Renal cortical epithelial cell (primary cell): ENCODE data around the gene ARMH1. TPM values are rescaled to one million over a fixed set of nuclear protein-coding genes. Genes with fewer than 3 reads are reported as not detected.

ENCODE experiments used
- DNase-seq: peaks from one replicate; pipeline ENCODE4 v3.0.0-alpha.2; 2011; ENCODE audit warnings: low read depth
- total RNA-seq: library from RNA; depleted of rRNA; stranded (reverse); fragments of >200 nt; gene quantifications from 2 replicates; pipeline ENCODE4 v1.2.3, GENCODE V29; 2014

The ARMH1 gene
- total RNA-seq, 1 donor from 2014 or later, result 6.7 TPM

DNA sequence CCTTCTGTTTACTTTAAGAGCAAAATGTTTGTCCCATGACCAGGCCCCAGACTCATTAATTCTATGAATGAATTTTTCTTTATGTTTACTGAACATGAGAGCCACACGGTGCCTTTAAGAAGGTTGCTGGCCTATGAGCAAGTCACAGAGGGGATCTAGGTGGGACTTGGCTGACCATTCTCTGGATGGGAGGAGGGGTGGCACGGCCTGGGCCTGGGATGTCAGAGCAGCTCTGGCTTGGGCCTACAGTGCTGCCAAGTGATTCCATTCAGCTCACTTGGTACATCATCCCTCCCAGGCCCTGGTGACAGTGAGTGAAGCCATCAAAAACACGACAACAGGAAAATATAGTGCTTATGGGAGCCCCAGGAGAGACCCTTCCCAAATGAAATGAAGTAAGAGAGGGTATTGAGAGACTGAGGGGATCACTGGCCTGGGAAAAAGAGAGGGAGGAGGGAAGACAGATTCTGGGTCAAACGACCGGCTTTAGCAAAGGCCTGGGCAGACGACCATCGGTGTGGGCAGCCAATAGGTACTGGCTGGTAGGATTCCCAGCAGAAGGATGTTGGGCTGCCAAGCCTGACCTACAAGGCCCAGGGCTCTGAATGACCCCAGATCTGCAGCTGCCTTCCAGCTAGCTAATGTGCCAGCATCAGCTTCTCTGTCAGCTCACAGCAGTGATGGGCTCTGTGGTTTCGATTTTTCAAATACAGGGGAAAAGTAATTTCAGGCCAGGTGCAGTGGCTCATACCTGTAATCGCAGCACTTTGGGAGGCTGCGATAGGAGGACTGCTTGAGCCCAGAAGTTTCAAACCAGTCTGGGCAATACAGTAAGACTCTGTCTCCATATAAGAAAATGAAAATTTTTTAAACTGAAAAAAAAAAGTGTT lies 3.5 kb upstream of the ARMH1 start:
- no peak for DNase-seq

- peak; percentile 94 for DNase-seq
Observed at GRCh38 chr1:44672254-44672955, 2.1 kb upstream of the ARMH1 start.

- no peak for DNase-seq
Observed at GRCh38 chr1:44672961-44673674, 1.4 kb upstream of the ARMH1 start.

- no peak for DNase-seq
Observed at GRCh38 chr1:44673675-44674112, 820 bp upstream of the ARMH1 start.

DNA sequence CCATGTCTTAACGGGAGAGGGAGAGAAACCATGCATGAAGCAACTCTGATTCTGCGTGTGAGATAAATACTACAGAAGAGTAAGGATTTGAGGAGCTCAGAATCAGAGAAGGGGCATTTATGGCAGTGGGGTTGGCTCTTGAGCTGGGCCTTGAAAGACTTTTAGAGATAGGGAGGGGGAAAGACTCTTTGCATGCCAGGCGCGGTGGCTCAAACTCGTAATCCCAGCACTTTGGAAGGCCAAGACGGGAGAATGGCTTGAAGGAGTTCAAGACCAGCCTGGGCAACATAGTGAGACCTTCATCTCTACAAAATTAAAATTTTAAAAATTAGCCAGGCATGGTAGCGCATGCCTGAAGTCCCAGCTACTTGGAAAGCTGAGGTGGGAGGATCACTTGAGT lies 672 bp downstream of the ARMH1 start:
- DNase-seq, result no peak

- peak; percentile 83 for DNase-seq
Observed at GRCh38 chr1:44676484-44677200, 2.1 kb downstream of the ARMH1 start.

DNA sequence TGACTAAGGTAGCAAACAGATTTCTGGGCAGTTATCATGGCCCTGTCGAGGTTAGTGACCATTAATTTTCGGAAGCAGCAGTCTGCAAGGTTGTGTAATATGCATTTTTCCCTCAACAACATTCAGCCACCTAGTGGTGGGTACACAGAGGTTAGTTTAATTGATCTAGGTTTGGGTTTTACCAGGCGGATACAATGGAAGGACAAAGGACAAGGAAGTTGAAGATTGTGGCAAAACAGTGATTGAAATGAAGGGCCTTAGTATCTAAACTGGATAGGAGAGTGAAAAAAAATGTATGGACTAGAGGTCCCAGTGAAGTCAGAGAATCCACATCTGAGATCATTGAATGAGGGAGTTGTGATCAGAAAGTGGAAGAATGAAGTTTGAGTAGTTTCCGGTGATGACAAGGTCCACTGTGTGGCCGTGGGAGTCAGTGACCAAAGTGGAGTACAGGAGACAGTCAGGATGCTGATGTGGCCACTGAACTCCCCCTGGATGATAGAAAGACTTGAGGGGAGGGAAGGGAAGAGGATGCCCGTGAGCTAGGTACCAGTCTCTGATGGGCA lies 2.8 kb downstream of the ARMH1 start:
- peak; percentile 70 for DNase-seq

- DNase-seq, result no peak
Observed at GRCh38 chr1:44678120-44678519, 3.6 kb downstream of the ARMH1 start.

- DNase-seq, result no peak
Observed at GRCh38 chr1:44678626-44679025, 4.1 kb downstream of the ARMH1 start.

- no peak for DNase-seq
Observed at GRCh38 chr1:44679468-44679867, 5.0 kb downstream of the ARMH1 start.

DNA sequence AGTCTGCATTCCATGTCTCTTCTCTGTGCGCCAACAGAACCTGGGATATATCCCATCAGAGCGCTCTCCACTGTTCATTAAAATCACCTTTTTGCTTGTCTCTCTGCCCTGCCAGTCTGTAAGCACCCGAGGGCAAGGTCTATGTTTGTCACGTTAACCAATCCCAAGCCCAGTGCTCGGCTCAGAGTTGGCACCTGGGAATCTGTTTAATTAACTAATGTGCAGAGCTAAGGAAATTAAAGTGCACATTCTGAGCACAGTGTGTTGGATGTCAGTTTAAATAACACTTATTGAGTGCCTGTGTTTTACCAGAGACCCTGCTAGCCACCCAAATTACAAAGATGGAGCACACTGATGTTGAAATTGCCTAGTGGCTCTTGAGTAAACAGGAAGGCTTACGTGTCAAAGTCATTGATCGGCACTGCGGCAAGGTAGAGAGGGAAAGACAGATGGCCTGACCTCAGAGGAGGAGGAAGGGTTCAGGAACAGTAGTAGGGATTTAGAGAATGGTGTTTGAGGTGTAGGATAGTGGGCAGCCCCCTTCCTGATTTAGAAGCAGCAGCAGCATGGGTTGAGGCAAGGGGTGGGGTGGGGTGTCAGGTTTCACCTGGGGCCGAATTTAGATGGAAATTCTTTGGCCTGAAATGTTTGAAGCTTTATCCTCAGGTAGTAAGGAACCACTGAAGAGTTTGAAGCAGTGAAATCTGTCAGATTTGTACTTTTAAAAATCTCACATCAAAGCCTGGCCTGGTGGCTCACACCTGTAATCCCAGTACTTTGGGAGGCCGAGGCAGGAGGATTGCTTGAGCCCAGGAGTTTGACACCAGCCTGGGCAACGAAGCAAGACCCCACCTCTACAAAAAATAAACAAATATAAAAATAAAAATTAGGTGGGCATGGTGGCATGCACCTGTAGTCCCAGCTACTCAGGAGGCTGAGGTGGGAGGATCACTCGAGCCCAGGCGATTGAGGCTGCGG lies 7.7 kb downstream of the ARMH1 start:
- DNase-seq, result no peak

DNA sequence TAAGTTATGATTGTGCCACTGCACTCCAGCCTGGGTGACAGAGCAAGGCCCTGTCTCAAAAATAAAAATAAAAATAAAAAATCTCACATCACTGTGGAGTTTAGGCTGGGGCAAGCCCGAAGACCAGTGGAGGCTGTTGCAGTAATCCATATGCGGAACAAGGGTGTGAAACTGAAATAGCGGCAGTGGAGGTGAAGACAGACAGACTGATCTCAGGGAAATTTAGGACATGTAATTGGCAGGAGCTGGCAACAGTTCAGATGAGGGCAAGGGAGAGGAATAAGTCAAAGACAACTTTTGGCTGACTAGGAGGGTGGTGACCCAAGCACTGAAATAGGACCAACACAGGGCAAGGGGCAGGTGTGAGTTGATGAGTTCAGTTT lies 8.4 kb downstream of the ARMH1 start:
- no peak for DNase-seq

- no peak for DNase-seq
Observed at GRCh38 chr1:44684525-44684924, 10.0 kb downstream of the ARMH1 start.

DNA sequence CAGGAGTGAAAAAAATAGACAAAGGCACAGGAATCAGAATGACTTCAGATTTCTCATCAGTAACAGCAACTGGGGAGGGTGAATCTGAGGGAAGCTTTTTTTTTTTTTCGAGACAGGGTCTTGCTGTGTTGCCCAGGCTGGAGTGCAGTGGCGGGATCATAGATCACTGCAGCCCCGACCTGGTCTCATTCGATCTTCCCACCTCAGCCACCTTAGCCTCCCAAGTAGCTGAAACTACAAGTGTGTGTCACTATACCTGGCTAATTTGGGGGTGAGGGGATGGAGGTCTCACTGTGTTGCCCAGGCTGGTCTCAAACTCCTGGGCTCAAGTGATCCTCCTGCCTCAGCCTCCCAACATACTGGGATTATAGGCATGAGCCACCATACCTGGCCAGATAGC lies 10.7 kb downstream of the ARMH1 start:
- DNase-seq, result no peak

DNA sequence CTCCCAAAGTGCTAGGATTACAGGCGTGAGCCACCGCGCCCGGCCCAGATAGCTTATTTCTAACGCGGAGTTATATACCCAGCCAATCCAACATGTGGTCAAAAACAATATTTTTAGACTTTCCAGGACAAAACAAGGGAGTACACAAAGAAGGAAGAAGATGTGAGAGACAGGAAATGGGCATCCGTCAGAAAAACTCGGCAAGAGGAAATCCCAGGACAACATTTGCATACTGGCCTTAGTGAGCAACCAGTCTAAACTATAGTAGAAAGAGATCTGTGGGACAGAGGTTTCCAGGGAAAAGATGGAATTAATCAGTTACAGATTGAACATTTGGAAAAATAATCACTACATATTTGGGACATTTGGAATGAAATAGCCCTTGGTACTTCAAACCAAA lies 11.4 kb downstream of the ARMH1 start:
- no peak for DNase-seq

- DNase-seq, result no peak
Observed at GRCh38 chr1:44688760-44689446, 14.4 kb downstream of the ARMH1 start.

GRCh38 chr1:44689447-44689765 lies 14.9 kb downstream of the ARMH1 start:
- no peak for DNase-seq

DNA sequence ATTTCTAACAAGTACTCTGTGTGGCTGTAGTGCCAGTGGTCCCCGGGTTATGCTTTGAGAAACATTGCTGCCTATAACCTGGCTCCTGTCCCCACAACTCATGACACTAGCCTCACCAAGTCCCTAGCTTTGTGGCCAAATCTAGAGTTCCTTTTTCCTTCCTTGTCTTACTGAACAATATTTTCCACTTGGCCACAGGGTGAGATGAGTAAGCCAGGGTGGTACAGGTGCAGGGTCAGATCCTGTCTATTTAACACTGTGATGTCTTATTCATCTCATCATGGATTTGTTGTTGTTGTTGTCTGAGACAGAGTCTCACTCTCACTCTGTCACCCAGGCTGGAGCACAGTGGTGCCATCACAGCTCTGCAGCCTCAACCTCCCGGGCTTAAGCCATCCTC lies 18.6 kb downstream of the ARMH1 start:
- DNase-seq, result no peak

GRCh38 chr1:44693900-44694299 lies 19.4 kb downstream of the ARMH1 start:
- no peak for DNase-seq
